KOPT-K1 (cell line): ENCODE data around the gene APLP2.
"Not testable (repeated sequence)": the region's sequence is repeated elsewhere in the genome, so short reads cannot be mapped to it uniquely, and the experiment has no call there.

Experiments
- H3K27ac ChIP-seq: fragments of 200-600 bp; sonication (generic); 2 replicates; pipeline ENCODE4 v1.5.1; 2016; ENCODE audit warnings: antibody characterized with exemption, mild to moderate bottlenecking, low read depth, low read length; ENCODE audit not compliant: poor library complexity, severe bottlenecking
- H3K36me3 ChIP-seq: fragments of 200-600 bp; sonication (generic); 2 replicates; pipeline ENCODE4 v1.5.1; 2017; ENCODE audit warnings: antibody characterized with exemption, mild to moderate bottlenecking, low read length, moderate library complexity; ENCODE audit not compliant: insufficient read depth
- H3K9me3 ChIP-seq: fragments of 200-600 bp; sonication (generic); 2 replicates; pipeline ENCODE4 v1.5.1; 2017; ENCODE audit warnings: antibody characterized with exemption, low read length, mild to moderate bottlenecking; ENCODE audit not compliant: insufficient read depth, poor library complexity, severe bottlenecking

The APLP2 gene

DNA sequence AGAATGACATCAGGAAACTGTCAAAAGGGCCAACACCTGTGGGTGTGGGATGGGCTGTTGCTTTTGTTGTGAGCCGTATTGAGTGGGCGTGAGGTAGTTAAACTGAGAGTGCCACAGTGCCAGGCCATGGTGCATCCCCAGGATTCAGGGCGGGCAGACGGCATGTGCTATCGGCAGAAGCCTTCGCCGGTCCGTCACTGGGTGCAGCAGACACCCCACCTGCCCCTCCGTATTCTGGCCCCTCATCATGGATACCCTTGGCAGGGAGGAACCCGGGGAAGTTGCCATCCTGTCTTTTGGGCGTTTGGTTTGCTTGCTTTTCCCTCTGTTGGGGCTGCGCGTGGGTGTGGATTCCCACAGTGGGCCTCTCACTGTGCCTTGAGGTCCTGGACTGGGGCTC lies 117.4 kb downstream of the APLP2 start:
- no peak overlapping the region for H3K27ac ChIP-seq
- H3K9me3 ChIP-seq: no peaks in the 10 kb centered on the region
- H3K36me3 ChIP-seq: no peaks in the 10 kb centered on the region

DNA sequence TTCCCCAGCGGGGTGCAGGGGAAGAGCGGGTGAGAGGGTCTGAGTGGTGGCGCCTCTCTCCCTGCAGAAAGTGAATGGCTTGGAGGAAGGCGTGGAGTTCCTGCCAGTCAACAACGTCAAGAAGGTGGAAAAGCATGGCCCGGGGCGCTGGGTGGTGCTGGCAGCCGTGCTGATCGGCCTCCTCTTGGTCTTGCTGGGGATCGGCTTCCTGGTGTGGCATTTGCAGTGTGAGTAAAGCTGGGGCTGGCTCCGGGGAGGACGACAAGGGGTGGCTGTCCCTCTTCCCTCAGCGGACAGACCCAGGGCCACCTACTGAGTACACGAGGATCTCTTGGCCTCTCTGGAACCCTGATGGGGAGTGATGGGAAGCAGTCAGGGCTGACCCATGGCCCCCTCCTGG lies 118.4 kb downstream of the APLP2 start:
- H3K9me3 ChIP-seq: no peaks in the 10 kb centered on the region
- no peaks in the 10 kb centered on the region for H3K36me3 ChIP-seq
- no peak overlapping the region for H3K27ac ChIP-seq

DNA sequence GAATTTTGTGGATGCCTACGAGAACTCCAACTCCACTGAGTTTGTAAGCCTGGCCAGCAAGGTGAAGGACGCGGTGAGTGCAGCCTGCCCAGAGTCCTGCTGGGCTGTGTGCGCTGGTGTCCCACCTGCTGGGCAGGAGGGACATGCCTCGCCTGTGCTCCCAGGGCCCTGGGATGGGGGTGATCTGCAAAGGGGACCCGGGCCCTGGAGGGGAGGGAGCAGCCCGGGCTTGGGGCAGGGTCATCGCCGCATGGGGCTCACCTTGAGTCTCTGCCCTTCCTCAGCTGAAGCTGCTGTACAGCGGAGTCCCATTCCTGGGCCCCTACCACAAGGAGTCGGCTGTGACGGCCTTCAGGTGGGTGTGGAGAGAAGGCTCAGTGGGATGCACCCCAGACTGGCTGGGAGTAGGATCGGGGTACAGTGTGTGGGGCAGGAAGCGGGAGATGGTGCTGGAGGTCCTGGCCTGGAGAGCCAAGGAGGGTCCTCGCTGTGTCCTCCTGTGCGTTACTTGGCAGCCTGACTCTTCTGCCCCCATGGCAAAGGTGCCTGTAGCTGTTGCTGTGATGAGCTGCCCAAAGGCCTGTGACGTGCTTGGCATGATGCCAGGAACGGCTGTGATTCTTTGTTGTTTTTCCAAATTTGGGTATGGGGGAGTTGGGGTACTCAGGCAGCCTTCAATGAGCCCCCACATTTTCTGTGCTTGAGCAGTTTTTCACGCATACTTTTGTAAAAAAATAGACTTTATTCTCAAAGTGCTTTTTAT lies 119.1 kb downstream of the APLP2 start:
- Histone ChIP-seq H3K9me3 (no peaks in the 10 kb centered on the region), H3K27ac (no peak overlapping the region), H3K36me3 (no peaks in the 10 kb centered on the region)

DNA sequence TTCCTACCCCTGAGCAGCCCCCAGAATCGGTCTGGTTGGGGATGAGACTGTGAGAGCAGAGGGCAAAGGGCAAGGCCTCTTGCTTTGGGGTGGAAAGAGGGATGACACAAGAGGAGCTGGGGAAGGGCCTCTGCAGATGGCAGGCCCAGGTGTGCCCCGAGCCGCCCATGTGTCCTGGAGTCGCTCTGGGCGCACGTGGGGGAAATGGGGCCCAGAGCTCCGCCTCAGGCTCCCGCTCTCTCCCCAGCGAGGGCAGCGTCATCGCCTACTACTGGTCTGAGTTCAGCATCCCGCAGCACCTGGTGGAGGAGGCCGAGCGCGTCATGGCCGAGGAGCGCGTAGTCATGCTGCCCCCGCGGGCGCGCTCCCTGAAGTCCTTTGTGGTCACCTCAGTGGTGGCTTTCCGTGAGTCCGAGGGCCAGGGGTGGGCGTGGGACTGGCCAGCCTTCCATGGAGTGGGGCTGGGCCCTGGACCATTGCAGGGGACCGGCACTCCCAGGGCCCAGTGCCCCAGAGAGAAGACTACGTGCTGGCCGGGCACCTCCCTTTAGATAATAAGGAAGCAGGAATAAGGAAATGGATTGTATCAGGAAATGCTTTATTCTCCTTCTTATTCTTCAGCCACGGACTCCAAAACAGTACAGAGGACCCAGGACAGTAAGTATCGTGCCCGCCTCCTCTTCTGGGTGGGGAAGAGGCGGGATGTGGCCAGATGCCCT lies 120.0 kb downstream of the APLP2 start:
- no peak overlapping the region for H3K27ac ChIP-seq
- H3K9me3 ChIP-seq: no peaks in the 10 kb centered on the region
- H3K36me3 ChIP-seq: no peaks in the 10 kb centered on the region

DNA sequence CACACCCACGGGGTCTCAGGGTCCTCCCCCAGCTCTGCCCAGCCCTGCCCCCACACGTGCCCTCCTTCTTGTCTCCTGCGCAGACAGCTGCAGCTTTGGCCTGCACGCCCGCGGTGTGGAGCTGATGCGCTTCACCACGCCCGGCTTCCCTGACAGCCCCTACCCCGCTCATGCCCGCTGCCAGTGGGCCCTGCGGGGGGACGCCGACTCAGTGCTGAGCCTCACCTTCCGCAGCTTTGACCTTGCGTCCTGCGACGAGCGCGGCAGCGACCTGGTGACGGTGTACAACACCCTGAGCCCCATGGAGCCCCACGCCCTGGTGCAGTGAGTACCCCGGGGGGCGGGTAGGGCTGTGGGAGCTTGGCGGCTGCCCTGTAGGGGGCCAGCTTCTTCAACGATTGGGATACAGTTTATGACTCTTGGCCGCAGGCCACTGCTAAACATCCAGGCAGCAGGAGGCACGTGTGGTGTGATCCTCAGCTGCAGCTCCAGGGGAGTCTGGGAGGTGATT lies 120.7 kb downstream of the APLP2 start:
- no peak overlapping the region for H3K27ac ChIP-seq
- no peaks in the 10 kb centered on the region for H3K36me3 ChIP-seq
- no peaks in the 10 kb centered on the region for H3K9me3 ChIP-seq

DNA sequence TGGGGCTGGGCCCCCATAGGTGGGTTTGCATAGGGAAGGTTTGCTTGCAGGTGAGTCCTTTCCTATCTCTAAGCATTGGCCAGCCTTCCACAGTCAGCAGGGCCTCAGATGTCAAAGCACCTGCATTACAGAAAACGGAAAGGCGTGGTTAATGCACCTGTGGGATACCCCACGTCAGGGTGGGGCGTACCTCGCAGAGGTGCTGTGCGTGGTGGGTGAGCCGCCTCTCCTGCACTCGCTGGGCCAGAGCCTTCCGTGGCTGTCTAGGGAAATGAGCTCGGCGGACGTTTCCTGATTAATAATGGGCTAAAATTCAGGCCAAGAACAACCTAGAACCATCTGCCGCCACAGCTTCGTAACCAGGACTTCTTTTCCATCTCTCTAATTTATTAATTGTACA lies 122.2 kb downstream of the APLP2 start:
- no peaks in the 10 kb centered on the region for H3K36me3 ChIP-seq
- no peaks in the 10 kb centered on the region for H3K9me3 ChIP-seq
- H3K27ac ChIP-seq: no peak overlapping the region

DNA sequence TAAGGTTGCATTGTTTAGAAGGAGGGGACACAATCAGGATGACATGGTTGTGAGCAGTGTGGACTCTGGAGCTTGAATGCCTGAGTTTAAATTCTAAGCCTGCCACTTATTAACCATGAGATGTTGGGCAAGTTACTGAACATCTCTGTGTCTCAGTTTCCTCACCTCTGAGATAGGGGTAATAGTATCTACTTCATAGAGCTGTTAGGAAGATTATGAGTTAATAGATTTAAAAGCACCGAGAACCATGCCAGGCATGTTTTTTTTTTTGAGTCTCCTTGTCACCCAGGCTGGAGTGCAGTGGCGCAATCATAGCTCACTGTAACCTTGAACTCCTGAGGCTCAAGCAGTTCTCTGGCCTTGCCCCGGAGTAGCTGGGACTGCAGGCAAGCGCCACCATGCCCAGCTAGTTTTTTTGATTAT lies 123.2 kb downstream of the APLP2 start:
- no peaks in the 10 kb centered on the region for H3K36me3 ChIP-seq
- no peak overlapping the region for H3K27ac ChIP-seq
- H3K9me3 ChIP-seq: no peaks in the 10 kb centered on the region

DNA sequence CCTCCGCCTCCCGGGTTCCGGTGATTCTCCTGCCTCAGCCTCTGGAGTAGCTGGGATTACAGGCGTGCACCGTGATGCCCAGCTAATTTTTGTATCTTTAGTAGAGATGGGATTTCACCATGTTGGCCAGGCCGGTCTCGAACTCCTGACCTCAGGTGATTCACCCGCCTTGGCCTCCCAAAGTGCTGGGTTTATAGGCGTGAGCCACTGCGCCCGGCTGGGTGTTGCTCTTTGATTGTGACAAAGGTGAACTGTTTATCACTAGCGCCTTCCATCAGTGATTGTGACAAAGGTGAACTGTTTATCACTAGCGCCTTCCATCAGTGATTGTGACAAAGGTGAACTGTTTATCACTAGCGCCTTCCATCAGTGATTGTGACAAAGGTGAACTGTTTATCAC lies 123.9 kb downstream of the APLP2 start:
- H3K36me3 ChIP-seq, H3K9me3 ChIP-seq, H3K27ac ChIP-seq: not testable (repeated sequence)
